ENCODE results near the gene RAB11FIP4.

- no peak for TF ChIP-seq CTCF (IDR thresholded peaks at IDR 0.05)
- TF ChIP-seq EZH2 (IDR thresholded peaks at IDR 0.05; ENCODE audit: borderline replicate concordance, insufficient read depth, low read depth, low read length, poor library complexity, severe bottlenecking), result no peak
Measured at GRCh38 chr17:31449111-31449510, 57.6 kb downstream of the RAB11FIP4 start.
